ENCODE measurements around the gene SFXN4.

DNA sequence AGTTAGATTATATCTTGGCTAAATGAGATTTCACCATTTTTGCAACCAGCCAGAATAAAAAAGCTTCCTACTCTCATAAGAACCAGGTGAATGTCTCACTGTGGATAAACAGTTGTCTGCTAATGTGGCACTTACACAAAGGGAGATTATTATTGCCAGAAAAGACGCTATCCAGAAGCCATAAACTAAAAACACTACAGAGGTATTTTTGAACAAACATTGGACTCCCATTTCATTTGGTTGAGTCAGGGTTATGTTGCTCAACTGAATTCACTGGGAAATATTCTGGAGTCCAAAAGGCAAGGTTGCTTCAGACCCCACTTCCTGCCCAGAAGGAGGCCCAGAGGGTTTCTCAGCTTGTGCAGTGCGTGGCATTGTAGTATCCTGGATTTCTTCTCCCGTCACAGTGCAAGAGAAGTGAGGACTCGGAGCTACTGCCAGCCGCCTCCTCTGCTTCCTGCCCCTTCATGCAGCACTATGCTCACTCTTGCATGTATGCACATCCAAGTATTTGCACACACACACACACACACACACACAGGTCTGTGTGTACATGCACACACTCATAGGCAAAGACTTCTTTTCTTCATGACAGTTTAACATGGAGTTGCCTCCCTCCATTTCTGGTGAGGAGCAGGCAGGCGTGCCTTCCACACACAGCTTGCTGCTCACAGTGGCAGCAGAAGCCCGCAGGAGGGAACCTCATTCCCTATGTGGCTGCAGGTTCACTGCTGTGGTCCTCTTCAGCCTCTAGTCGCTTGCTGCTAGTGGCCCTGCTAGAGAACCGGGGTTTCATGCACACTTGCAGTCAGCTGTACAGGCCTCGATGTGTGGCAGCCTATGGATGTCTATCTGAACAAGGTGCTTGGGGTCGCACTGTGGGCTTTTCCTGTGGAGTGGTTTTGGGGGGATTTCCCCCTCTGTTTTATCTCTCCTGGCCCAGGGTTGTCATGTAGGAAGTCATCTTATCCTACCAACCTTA is 51.5 kb downstream of the SFXN4 start:
- TF ChIP-seq, protein P1, sequence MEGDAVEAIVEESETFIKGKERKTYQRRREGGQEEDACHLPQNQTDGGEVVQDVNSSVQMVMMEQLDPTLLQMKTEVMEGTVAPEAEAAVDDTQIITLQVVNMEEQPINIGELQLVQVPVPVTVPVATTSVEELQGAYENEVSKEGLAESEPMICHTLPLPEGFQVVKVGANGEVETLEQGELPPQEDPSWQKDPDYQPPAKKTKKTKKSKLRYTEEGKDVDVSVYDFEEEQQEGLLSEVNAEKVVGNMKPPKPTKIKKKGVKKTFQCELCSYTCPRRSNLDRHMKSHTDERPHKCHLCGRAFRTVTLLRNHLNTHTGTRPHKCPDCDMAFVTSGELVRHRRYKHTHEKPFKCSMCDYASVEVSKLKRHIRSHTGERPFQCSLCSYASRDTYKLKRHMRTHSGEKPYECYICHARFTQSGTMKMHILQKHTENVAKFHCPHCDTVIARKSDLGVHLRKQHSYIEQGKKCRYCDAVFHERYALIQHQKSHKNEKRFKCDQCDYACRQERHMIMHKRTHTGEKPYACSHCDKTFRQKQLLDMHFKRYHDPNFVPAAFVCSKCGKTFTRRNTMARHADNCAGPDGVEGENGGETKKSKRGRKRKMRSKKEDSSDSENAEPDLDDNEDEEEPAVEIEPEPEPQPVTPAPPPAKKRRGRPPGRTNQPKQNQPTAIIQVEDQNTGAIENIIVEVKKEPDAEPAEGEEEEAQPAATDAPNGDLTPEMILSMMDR (conservative IDR thresholded peaks at IDR 0.05 in 1 of 2, IDR thresholded peaks at IDR 0.05 in 1 of 2; ENCODE audit: low read depth in 1 of 2, low read length in 2 of 2): no peak
- TF ChIP-seq EZH2 (IDR thresholded peaks at IDR 0.05; ENCODE audit: low read length, missing control alignments): no peak
